CD4-positive, alpha-beta memory T cell (primary cell): ENCODE data around the gene ZFPM1. TPM values are rescaled to one million over a fixed set of nuclear protein-coding genes. Genes with fewer than 3 reads are reported as not detected.

Experiments used
- CTCF ChIA-PET: fragments of 350-600 bp; sonication (Branson Sonifier 250); formaldehyde crosslinking; loops from one replicate; lab custom pipeline; 2021; ENCODE audit warnings: inconsistent platforms; ENCODE audit not compliant: partially characterized antibody; lab: Charles Lee
- POLR2A ChIA-PET: fragments of 350-600 bp; sonication (Branson Sonifier 250); formaldehyde crosslinking; loops from one replicate; lab custom pipeline; 2021; ENCODE audit not compliant: partially characterized antibody; lab: Charles Lee
- DNase-seq, 5 donors: peaks; one replicate each; pipeline versions ENCODE4 v3.0.0 to v3.0.0-alpha.2; 2020 to 2022; ENCODE audit warnings: mixed read lengths in 1 of 5
- H3K27ac ChIP-seq: one replicate; pipeline ENCODE4 v1.7.0; 2013; ENCODE audit warnings: low read depth, low read length
- H3K27me3 ChIP-seq: 2 replicates; pipeline ENCODE4 v1.7.0; 2013; ENCODE audit warnings: mild to moderate bottlenecking, low read length, moderate library complexity; ENCODE audit not compliant: insufficient read depth
- H3K36me3 ChIP-seq: 2 replicates; pipeline ENCODE4 v1.7.0; 2013; ENCODE audit warnings: mild to moderate bottlenecking, low read length, moderate library complexity; ENCODE audit not compliant: insufficient read depth
- H3K4me1 ChIP-seq: 2 replicates; pipeline ENCODE4 v1.7.0; 2013; ENCODE audit warnings: mild to moderate bottlenecking, low read length, moderate library complexity; ENCODE audit not compliant: insufficient read depth
- H3K4me3 ChIP-seq, 2 donors: one replicate each; pipeline ENCODE4 v1.7.0; 2013; ENCODE audit warnings: low read length in 2 of 2, mild to moderate bottlenecking in 1 of 2
- H3K9me3 ChIP-seq, 2 donors: one replicate each; pipeline ENCODE4 v1.7.0; 2013; ENCODE audit warnings: low read length in 2 of 2, control low read depth in 1 of 2; ENCODE audit not compliant: control insufficient read depth in 1 of 2
- H3K27ac Mint-ChIP-seq, 7 donors: one replicate each; pipeline ENCODE4 v1.8.0; 2020 to 2021; ENCODE audit warnings: mixed read lengths in 7 of 7, mild to moderate bottlenecking in 6 of 7, inconsistent platforms in 3 of 7, moderate library complexity in 3 of 7
- H3K27me3 Mint-ChIP-seq, 2 donors: one replicate each; pipeline ENCODE4 v1.8.0; 2020 to 2021; ENCODE audit warnings: mixed read lengths in 2 of 2
- H3K36me3 Mint-ChIP-seq, 2 donors: one replicate each; pipeline ENCODE4 v1.8.0; 2020 to 2021; ENCODE audit warnings: mixed read lengths in 2 of 2, inconsistent platforms in 1 of 2, mild to moderate bottlenecking in 1 of 2
- H3K4me1 Mint-ChIP-seq, 4 donors: one replicate each; pipeline ENCODE4 v1.8.0; 2020 to 2021; ENCODE audit warnings: mixed read lengths in 4 of 4, mild to moderate bottlenecking in 1 of 4
- H3K4me3 Mint-ChIP-seq, 8 donors: one replicate each; pipeline ENCODE4 v1.8.0; 2020 to 2021; ENCODE audit warnings: mixed read lengths in 8 of 8, mild to moderate bottlenecking in 7 of 8, moderate library complexity in 6 of 8, inconsistent platforms in 3 of 8
- H3K9me3 Mint-ChIP-seq, 8 donors: one replicate each; pipeline ENCODE4 v1.8.0; 2020 to 2021; ENCODE audit warnings: mixed read lengths in 8 of 8, mild to moderate bottlenecking in 5 of 8, inconsistent platforms in 3 of 8, moderate library complexity in 1 of 8
- intact Hi-C: fragments of 100-400 bp; cut with micrococcal nuclease; formaldehyde crosslinking; loops from one replicate; pipeline ENCODE4 v1.15.1; 2023
- microRNA-seq: library from miRNA; unstranded; fragments of <30 nt; microRNA quantifications from one replicate; pipeline ENCODE4 v1.2.0, GENCODE V29; 2021; ENCODE audit warnings: borderline replicate concordance, borderline number of aligned reads, borderline microRNAs expressed, mixed read lengths
- polyA plus RNA-seq, 2 donors: library from polyadenylated mRNA; unstranded; fragments of 300-500 nt; fragmentation: Illumina TruSeq; gene quantifications; one replicate each; pipeline ENCODE4 v1.2.3, GENCODE V29; 2021
- total RNA-seq, 2 experiments: library from RNA; stranded (reverse); gene quantifications; one replicate each; pipeline ENCODE4 v1.2.3, GENCODE V29; 2021

ZFPM1 gene
- total and polyA plus RNA-seq, 4 experiments from 2014 or later = 0.07 to 20.5 (median 9.7) TPM

DNA sequence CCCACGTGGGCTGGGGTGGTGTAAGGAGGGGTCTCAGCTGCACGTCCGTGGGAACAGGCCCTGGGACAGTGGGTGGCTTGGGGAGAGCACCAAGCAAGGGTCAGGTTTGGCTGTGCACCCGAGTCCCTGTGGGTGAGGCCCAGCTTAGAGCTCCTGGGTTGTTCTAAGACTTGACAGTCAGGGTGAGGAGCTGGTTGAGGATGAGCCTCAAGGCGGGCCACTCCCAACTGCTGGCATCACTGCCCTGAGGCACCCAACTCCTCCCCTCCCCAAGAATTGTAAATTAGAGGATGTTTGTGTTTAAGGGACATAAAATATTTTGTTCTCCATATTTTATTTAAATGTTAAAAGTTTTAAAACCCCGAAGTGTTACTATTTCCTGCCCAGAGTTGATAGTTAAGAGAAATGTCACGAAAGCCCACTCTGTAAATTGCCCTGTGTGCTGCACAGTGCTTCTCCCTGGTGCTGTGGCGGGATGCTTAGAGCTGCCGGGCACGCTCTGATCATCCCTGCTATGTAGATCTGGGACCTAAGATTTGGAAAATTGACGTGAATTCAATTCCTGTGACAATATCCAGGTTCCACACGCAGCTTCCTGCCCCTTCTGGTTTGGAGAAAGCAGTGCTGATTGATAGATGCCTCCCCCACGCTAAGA, 133.0 kb downstream of the ZFPM1 start:
- Histone ChIP-seq H3K4me1 (peaks cover 47% of the 10 kb centered on the region), H3K9me3 (no peaks in the 10 kb centered on the region), H3K27ac (no peak overlapping the region), H3K4me3 (no peak overlapping the region), H3K27me3 (no peaks in the 10 kb centered on the region), H3K36me3 (peaks cover 52% of the 10 kb centered on the region)
- no peak for DNase-seq
- Mint-ChIP-seq H3K4me3 (no peak overlapping the region), H3K4me1 (peaks cover 26 to 64% (median 51%) of the 10 kb centered on the region in 4 donors), H3K9me3 (no peaks in the 10 kb centered on the region), H3K27me3 (no peaks in the 10 kb centered on the region), H3K27ac (peak overlapping the region in 1 of 7 donors; percentile 42), H3K36me3 (peaks cover 32 to 66% of the 10 kb centered on the region in 2 donors)
- CTCF ChIA-PET = no interaction called here
- intact Hi-C loops = no loop called here
- POLR2A ChIA-PET = interaction anchor here (2.4 kb wide), 1 partner anchor 16 kb away, joined by 6 read pairs; the partner anchor contains the start of gene ZC3H18

Small RNA genes within 50 kb of the gene (microRNA-seq; reads per million reads assigned to microRNA genes)
- not detected for gene MIR5189

Other genes starting within 250 kb of the ZFPM1 start
- gene ZNF469, start 70.3 kb upstream of the ZFPM1 start, total RNA-seq = under 1 TPM; 0.61 to 0.64 TPM
- gene ZNF469, start 70.3 kb upstream of the ZFPM1 start, polyA plus RNA-seq = under 1 TPM in 1 of 2 donors, not detected in 1; 0.01 TPM
- gene ZC3H18, start 117.1 kb downstream of the ZFPM1 start, total RNA-seq = 10 to 100 TPM; 84.5 to 91.5 TPM
- 10 to 100 TPM in 1 of 2 donors, 1 to 10 TPM in 1; 3.0 to 23.5 TPM for gene ZC3H18, start 117.1 kb downstream of the ZFPM1 start, polyA plus RNA-seq
- gene IL17C, start 185.3 kb downstream of the ZFPM1 start, total RNA-seq = under 1 TPM in 1 of 2 experiments, not detected in 1; 0.44 TPM
- not detected for gene IL17C, start 185.3 kb downstream of the ZFPM1 start, polyA plus RNA-seq
- 100 to 1,000 TPM; 383 to 386 TPM for gene CYBA, start 197.8 kb downstream of the ZFPM1 start, total RNA-seq
- gene CYBA, start 197.8 kb downstream of the ZFPM1 start, polyA plus RNA-seq = 1,000 to 10,000 TPM in 1 of 2 donors, 100 to 1,000 TPM in 1; 689 to 1,286 TPM
- 10 to 100 TPM; 49.2 to 57.0 TPM for gene MVD, start 209.8 kb downstream of the ZFPM1 start, total RNA-seq
- gene MVD, start 209.8 kb downstream of the ZFPM1 start, polyA plus RNA-seq = 10 to 100 TPM; 15.6 to 22.7 TPM
- 10 to 100 TPM; 14.0 to 15.7 TPM for gene SNAI3, start 233.2 kb downstream of the ZFPM1 start, total RNA-seq
- 10 to 100 TPM; 11.6 to 22.9 TPM for gene SNAI3, start 233.2 kb downstream of the ZFPM1 start, polyA plus RNA-seq